OCI-LY7 (cell line): ENCODE data around the gene SERTAD2. TPM values are rescaled to one million over a fixed set of nuclear protein-coding genes. Genes with fewer than 3 reads are reported as not detected.

ENCODE experiments used
- BruUV-seq: library from RNA; stranded (reverse); fragments of 400-500 nt; replicated peaks from 2 replicates; lab custom pipeline; 2021; lab: Mats Ljungman, UMichigan
- CTCF ChIA-PET: fragments of 300-600 bp; sonication (Branson Sonifier 250); formaldehyde crosslinking; loops from one replicate; lab custom pipeline; 2022; ENCODE audit warnings: antibody characterized with exemption; ENCODE audit not compliant: unreplicated experiment; lab: Charles Lee
- POLR2A ChIA-PET: fragments of 300-600 bp; sonication (Branson Sonifier 250); formaldehyde crosslinking; loops from one replicate; lab custom pipeline; 2022; ENCODE audit warnings: antibody characterized with exemption; lab: Charles Lee
- DNase-seq: peaks from one replicate; pipeline ENCODE4 v3.0.0-alpha.2; 2015; ENCODE audit warnings: low spot score
- H2AFZ ChIP-seq: fragments of 200-600 bp; sonication (generic), shearing (Covaris generic); 2 replicates; pipeline ENCODE4 v1.6.1; 2014; ENCODE audit warnings: mild to moderate bottlenecking, antibody characterized with exemption, low read length, moderate library complexity
- H3K27ac ChIP-seq: fragments of 200-600 bp; sonication (generic); 2 replicates; pipeline ENCODE4 v1.5.1; 2014; ENCODE audit warnings: mixed run types, low read depth, mild to moderate bottlenecking, moderate library complexity, low read length, inconsistent platforms; ENCODE audit not compliant: poor library complexity, severe bottlenecking
- H3K36me3 ChIP-seq: fragments of 200-600 bp; sonication (generic); 2 replicates; pipeline ENCODE4 v1.6.1; 2014; ENCODE audit warnings: mild to moderate bottlenecking, antibody characterized with exemption, low read length, moderate library complexity, mixed read lengths; ENCODE audit not compliant: insufficient read depth
- H3K4me1 ChIP-seq: fragments of 200-600 bp; sonication (generic); 2 replicates; pipeline ENCODE4 v1.5.1; 2014; ENCODE audit warnings: mild to moderate bottlenecking, low read length; ENCODE audit not compliant: insufficient read depth, poor library complexity, severe bottlenecking
- H3K4me2 ChIP-seq: fragments of 200-600 bp; sonication (generic); 2 replicates; pipeline ENCODE4 v1.6.1; 2014; ENCODE audit warnings: mild to moderate bottlenecking, low read length
- H3K4me3 ChIP-seq: fragments of 200-600 bp; sonication (generic); 2 replicates; pipeline ENCODE4 v1.5.1; 2014; ENCODE audit warnings: mild to moderate bottlenecking, low read depth, low read length; ENCODE audit not compliant: poor library complexity, severe bottlenecking
- H3K79me2 ChIP-seq: fragments of 200-600 bp; sonication (generic); 2 replicates; pipeline ENCODE4 v1.6.1; 2016; ENCODE audit warnings: low read depth, mild to moderate bottlenecking, low read length, moderate library complexity, mixed read lengths; ENCODE audit not compliant: insufficient read depth
- H3K9me2 ChIP-seq: fragments of 200-600 bp; sonication (generic); 2 replicates; pipeline ENCODE4 v1.6.1; 2016; ENCODE audit warnings: mild to moderate bottlenecking, low read length, mixed read lengths; ENCODE audit not compliant: insufficient read depth
- H3K9me3 ChIP-seq: fragments of 200-600 bp; sonication (generic); 2 replicates; pipeline ENCODE4 v1.6.1; 2014; ENCODE audit warnings: mild to moderate bottlenecking, mixed run types, low read length, mixed read lengths
- H4K20me1 ChIP-seq: fragments of 200-600 bp; sonication (generic); 2 replicates; pipeline ENCODE4 v1.6.1; 2014; ENCODE audit warnings: mild to moderate bottlenecking, antibody characterized with exemption, low read length, moderate library complexity, mixed read lengths; ENCODE audit not compliant: insufficient read depth
- CTCF ChIP-seq: fragments of 200-600 bp; sonication (generic); conservative IDR thresholded peaks from 2 replicates; pipeline ENCODE4 v1.5.1; 2014; ENCODE audit warnings: mild to moderate bottlenecking, antibody characterized with exemption, low read length, moderate library complexity, mixed read lengths
- EZH2phosphoT487 ChIP-seq: fragments of 200-600 bp; sonication (generic); IDR thresholded peaks from 2 replicates; pipeline ENCODE4 v1.6.1; 2018; ENCODE audit warnings: low read depth, borderline replicate concordance, mild to moderate bottlenecking, mixed run types, antibody characterized with exemption, low read length, moderate library complexity, mixed read lengths
- intact Hi-C: fragments of 100-400 bp; cut with micrococcal nuclease; formaldehyde crosslinking; loops from one replicate; pipeline ENCODE4 v1.10.0; 2022; ENCODE audit not compliant: unreplicated experiment
- total RNA-seq, 2 experiments: library from RNA; depleted of rRNA in 1 of 2; stranded (reverse); fragments of >200 nt in 1 of 2; shearing (Covaris generic) in 1 of 2; gene quantifications; 2 replicates each; pipeline ENCODE4 v1.2.3, GENCODE V29; 2014 to 2022

SERTAD2 gene
- total RNA-seq, 2 experiments from 2014 or later, result 11.5 to 54.5 TPM

DNA sequence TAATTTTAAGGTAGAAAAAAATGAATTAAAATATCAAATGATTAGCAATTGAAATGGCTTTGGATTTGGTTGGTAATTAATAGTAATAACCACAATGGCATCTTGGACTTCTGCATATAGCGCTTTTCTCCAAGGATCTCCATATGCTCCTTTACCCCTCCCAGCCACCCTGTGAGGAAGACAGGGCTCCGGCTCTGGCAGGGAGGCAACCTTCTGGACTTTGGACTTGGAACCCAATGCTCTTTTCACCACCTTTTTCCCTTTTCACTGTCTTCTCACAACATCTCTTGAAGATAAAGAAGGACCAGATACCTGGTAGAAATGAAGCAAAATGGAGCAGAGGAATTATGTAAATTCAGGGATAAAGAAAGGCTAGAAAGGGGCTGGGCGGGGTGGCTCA lies 23.8 kb upstream of the SERTAD2 start:
- no peak overlapping the region for H3K4me3 ChIP-seq
- no peaks in the 10 kb centered on the region for H3K79me2 ChIP-seq
- no peak overlapping the region for H3K27ac ChIP-seq
- intact Hi-C loops, result no loop called here
- no peak overlapping the region for H3K4me2 ChIP-seq
- TF ChIP-seq EZH2phosphoT487 (no peak), CTCF (no peak)
- BruUV-seq, result no TSS peak
- H4K20me1 ChIP-seq, result no peaks in the 10 kb centered on the region
- no peak overlapping the region for H2AFZ ChIP-seq
- H3K36me3 ChIP-seq, result peaks cover 3% of the 10 kb centered on the region; the same call in 1 of the 2 replicates
- H3K4me1 ChIP-seq, result peaks cover 24% of the 10 kb centered on the region
- CTCF ChIA-PET, result no interaction called here
- POLR2A ChIA-PET, result interaction anchor here (1.1 to 7.8 kb wide), 4 partner anchors 10 to 37 kb away, joined by 4 to 101 read pairs (median 8); partner anchors contain the start of gene SERTAD2
- no peaks in the 10 kb centered on the region for H3K9me3 ChIP-seq
- H3K9me2 ChIP-seq, result no peaks in the 10 kb centered on the region
- no peak for DNase-seq

- Histone ChIP-seq H3K9me2 (no peaks in the 10 kb centered on the region), H2AFZ (no peak overlapping the region), H3K79me2 (no peaks in the 10 kb centered on the region), H4K20me1 (no peaks in the 10 kb centered on the region), H3K4me3 (no peak overlapping the region), H3K9me3 (no peaks in the 10 kb centered on the region), H3K36me3 (peaks cover 3% of the 10 kb centered on the region; the same call in 1 of the 2 replicates), H3K4me2 (no peak overlapping the region), H3K27ac (no peak overlapping the region), H3K4me1 (peaks cover 9% of the 10 kb centered on the region)
- intact Hi-C loops, result no loop called here
- DNase-seq, result no peak
- ChIA-PET CTCF (interaction anchor here (1.1 kb wide), 1 partner anchor 11 kb away, joined by 3 read pairs; no protein-coding TSS in a partner anchor), POLR2A (interaction anchor here (0.6 to 7.8 kb wide), 6 partner anchors 9 to 657 kb away, joined by 3 to 101 read pairs (median 7); partner anchors contain the start of gene SERTAD2)
- no TSS peak for BruUV-seq
- TF ChIP-seq EZH2phosphoT487, result no peak
- no peak for TF ChIP-seq CTCF
These were observed 22.1 kb upstream of the SERTAD2 start for GRCh38 chr2:64675860-64676259.

DNA sequence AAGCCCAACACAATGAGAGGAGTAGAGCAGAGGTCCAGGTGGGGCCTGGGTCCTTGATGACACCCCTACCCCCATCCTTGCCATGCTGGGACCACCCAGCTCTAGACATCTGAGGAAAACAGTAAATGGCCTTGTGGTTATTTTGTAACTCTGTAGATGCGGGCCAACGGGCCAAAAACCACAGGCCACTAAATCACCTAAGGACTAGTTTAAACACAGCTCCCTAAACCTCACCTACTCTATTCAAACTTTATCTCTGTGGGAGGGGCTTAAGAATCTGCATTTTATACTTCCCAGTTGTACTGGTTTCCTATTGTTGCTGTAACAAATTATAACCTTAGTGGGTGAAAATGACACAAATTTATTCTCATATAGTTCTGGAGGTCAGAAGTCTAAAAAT lies 19.0 kb upstream of the SERTAD2 start:
- POLR2A ChIA-PET, result interaction anchor here (1.4 to 7.8 kb wide), 2 partner anchors 13 to 55 kb away, joined by 5 to 101 read pairs; partner anchors contain the start of gene SERTAD2

More for the DNA sequence above, 19.0 kb upstream of the SERTAD2 start:
- no peaks in the 10 kb centered on the region for H4K20me1 ChIP-seq
- intact Hi-C loops, result no loop called here
- H3K9me2 ChIP-seq, result no peaks in the 10 kb centered on the region
- BruUV-seq, result no TSS peak
- no peak overlapping the region for H3K27ac ChIP-seq
- H2AFZ ChIP-seq, result no peak overlapping the region
- H3K9me3 ChIP-seq, result no peaks in the 10 kb centered on the region
- no peak overlapping the region for H3K4me3 ChIP-seq
- CTCF ChIA-PET, result no interaction called here
- H3K79me2 ChIP-seq, result peaks cover 11% of the 10 kb centered on the region; the same call in 1 of the 2 replicates
- TF ChIP-seq EZH2phosphoT487 (no peak), CTCF (no peak)
- 0 out of 2 replicates have a peak overlapping the region, but pooled peaks have one; percentile 1 for H3K4me2 ChIP-seq
- DNase-seq, result no peak
- peaks cover 6% of the 10 kb centered on the region for H3K36me3 ChIP-seq
- H3K4me1 ChIP-seq, result peaks cover 29% of the 10 kb centered on the region
